GM23338 (cell line): ENCODE data around the gene FGF4. TPM values are rescaled to one million over a fixed set of nuclear protein-coding genes. Genes with fewer than 3 reads are reported as not detected.

Experiments used
- ATAC-seq: fragments of 200-7000 bp; cut with Tn5 transposase; 3 replicates; pipeline ENCODE4 v1.9.1; 2020
- DNase-seq: peaks from one replicate; pipeline ENCODE4 v3.0.0-alpha.2; 2015; ENCODE audit warnings: low spot score
- H2AFZ ChIP-seq: fragments of 200-600 bp; sonication (generic); 2 replicates; pipeline ENCODE4 v1.8.0; 2016; ENCODE audit warnings: antibody characterized with exemption, mild to moderate bottlenecking, moderate library complexity
- H3F3A ChIP-seq: fragments of 200-600 bp; sonication (generic); replicated peaks from 2 replicates; pipeline ENCODE4 v1.8.0; 2017; ENCODE audit warnings: antibody characterized with exemption, mixed run types, low read depth
- H3K27ac ChIP-seq: fragments of 200-600 bp; sonication (generic); 2 replicates; pipeline ENCODE4 v1.6.1; 2016; ENCODE audit warnings: low read depth
- H3K27me3 ChIP-seq: fragments of 200-600 bp; sonication (generic); 2 replicates; pipeline ENCODE4 v1.8.0; 2016; ENCODE audit warnings: mild to moderate bottlenecking, mixed run types, moderate library complexity; ENCODE audit not compliant: insufficient read depth
- H3K36me3 ChIP-seq: fragments of 200-600 bp; sonication (generic); 2 replicates; pipeline ENCODE4 v1.8.0; 2016; ENCODE audit warnings: mild to moderate bottlenecking; ENCODE audit not compliant: insufficient read depth
- H3K4me1 ChIP-seq: fragments of 200-600 bp; sonication (generic); 2 replicates; pipeline ENCODE4 v1.8.0; 2016; ENCODE audit warnings: mild to moderate bottlenecking, moderate library complexity; ENCODE audit not compliant: insufficient read depth
- H3K4me2 ChIP-seq: fragments of 200-600 bp; sonication (generic); 2 replicates; pipeline ENCODE4 v1.7.1; 2017; ENCODE audit warnings: mixed run types
- H3K4me3 ChIP-seq: fragments of 200-600 bp; sonication (generic); 2 replicates; pipeline ENCODE4 v1.6.1; 2016; ENCODE audit warnings: mixed run types
- H3K79me2 ChIP-seq: fragments of 200-600 bp; sonication (generic); replicated peaks from 2 replicates; pipeline ENCODE4 v1.8.0; 2017; ENCODE audit warnings: mild to moderate bottlenecking; ENCODE audit not compliant: insufficient read depth
- H3K9me2 ChIP-seq: fragments of 200-600 bp; sonication (generic); 2 replicates; pipeline ENCODE4 v1.8.0; 2017; ENCODE audit not compliant: insufficient read depth
- H4K20me1 ChIP-seq: fragments of 200-600 bp; sonication (generic); replicated peaks from 2 replicates; pipeline ENCODE4 v1.8.0; 2017; ENCODE audit warnings: mild to moderate bottlenecking; ENCODE audit not compliant: insufficient read depth
- H3K27ac Mint-ChIP-seq: 2 replicates; pipeline ENCODE4 v1.8.0; 2020; ENCODE audit warnings: inconsistent platforms, mild to moderate bottlenecking, moderate library complexity, mixed read lengths
- H3K27me3 Mint-ChIP-seq: 3 replicates; pipeline ENCODE4 v1.8.0; 2022; ENCODE audit warnings: low read depth, mild to moderate bottlenecking, moderate library complexity, mixed read lengths, inconsistent platforms; ENCODE audit not compliant: insufficient read depth, poor library complexity
- H3K36me3 Mint-ChIP-seq: 3 replicates; pipeline ENCODE4 v1.8.0; 2021; ENCODE audit warnings: low read depth, mild to moderate bottlenecking, inconsistent platforms, moderate library complexity, mixed read lengths
- H3K4me1 Mint-ChIP-seq: 3 replicates; pipeline ENCODE4 v1.8.0; 2020; ENCODE audit warnings: mild to moderate bottlenecking, inconsistent platforms, mixed read lengths
- H3K4me3 Mint-ChIP-seq: 3 replicates; pipeline ENCODE4 v1.8.0; 2021; ENCODE audit warnings: moderate library complexity, mild to moderate bottlenecking, inconsistent platforms, mixed read lengths
- H3K9me3 Mint-ChIP-seq: 3 replicates; pipeline ENCODE4 v1.8.0; 2020; ENCODE audit warnings: moderate library complexity, mild to moderate bottlenecking, inconsistent platforms, mixed read lengths
- CREB1 ChIP-seq: fragments of 250-450 bp; sonication (Bioruptor Pico); IDR thresholded peaks from 2 replicates; pipeline ENCODE4 v1.5.0; 2020; ENCODE audit warnings: low read depth, mild to moderate bottlenecking, moderate library complexity
- ETS1 ChIP-seq: IDR thresholded peaks from 2 replicates; pipeline ENCODE4 v1.6.1; 2016; ENCODE audit warnings: antibody characterized with exemption
- EZH2 ChIP-seq: fragments of 200-600 bp; sonication (generic); IDR thresholded peaks from one replicate; pipeline ENCODE4 v1.8.0; 2017; ENCODE audit warnings: antibody characterized with exemption, mild to moderate bottlenecking, low read depth; ENCODE audit not compliant: unreplicated experiment
- EZH2phosphoT487 ChIP-seq: fragments of 200-600 bp; sonication (generic); IDR thresholded peaks from one replicate; pipeline ENCODE4 v1.8.1; 2018; ENCODE audit warnings: antibody characterized with exemption; ENCODE audit not compliant: unreplicated experiment
- JUNB ChIP-seq: IDR thresholded peaks from one replicate; pipeline ENCODE4 v1.6.1; 2016; ENCODE audit warnings: antibody characterized with exemption; ENCODE audit not compliant: unreplicated experiment
- POLR2AphosphoS5 ChIP-seq: IDR thresholded peaks from 2 replicates; pipeline ENCODE4 v1.6.1; 2016; ENCODE audit warnings: antibody characterized with exemption, low read depth
- REST ChIP-seq: IDR thresholded peaks from one replicate; pipeline ENCODE4 v1.6.1; 2018; ENCODE audit warnings: antibody characterized with exemption; ENCODE audit not compliant: unreplicated experiment
- STAT1 ChIP-seq: IDR thresholded peaks from one replicate; pipeline ENCODE4 v1.6.1; 2016; ENCODE audit warnings: antibody characterized with exemption; ENCODE audit not compliant: unreplicated experiment
- ZNF114 ChIP-seq: fragments of 250-450 bp; sonication (Bioruptor Pico); IDR thresholded peaks from 2 replicates; pipeline ENCODE4 v1.5.0; 2020; ENCODE audit warnings: mild to moderate bottlenecking, moderate library complexity
- ZNF331 ChIP-seq: fragments of 250-450 bp; sonication (Bioruptor Pico); IDR thresholded peaks from 2 replicates; pipeline ENCODE4 v1.5.0; 2020; ENCODE audit warnings: low read depth, mild to moderate bottlenecking, moderate library complexity
- polyA plus RNA-seq: library from polyadenylated mRNA; unstranded; fragments of >200 nt; fragmentation: Nextera tagmentation; extraction: Ambion mirVana; gene quantifications from 2 replicates; pipeline ENCODE4 v1.2.1, GENCODE V29; 2016
- total RNA-seq: library from RNA; depleted of rRNA; stranded (reverse); fragments of >200 nt; shearing (Covaris generic); gene quantifications from 2 replicates; pipeline ENCODE4 v1.2.3, GENCODE V29; 2014
- TF ChIP-seq, protein P1 (sequence below): fragments of 250-450 bp; sonication (Bioruptor Pico); IDR thresholded peaks from 2 replicates; pipeline ENCODE4 v1.5.0; 2020; ENCODE audit warnings: mild to moderate bottlenecking, moderate library complexity

Gene FGF4
- total and polyA plus RNA-seq, 2 experiments from 2014 or later = 4.8 to 13.1 TPM

GRCh38 chr11:69822676-69823494, 47.7 kb upstream of the FGF4 start:
- Histone ChIP-seq H3K27ac (no peak overlapping the region), H3K79me2 (no peaks in the 10 kb centered on the region), H3K4me2 (no peak overlapping the region), H2AFZ (no peak overlapping the region), H3F3A (no peaks in the 10 kb centered on the region), H3K27me3 (peaks cover 45% of the 10 kb centered on the region), H3K4me3 (no peak overlapping the region), H3K9me2 (no peaks in the 10 kb centered on the region), H4K20me1 (no peaks in the 10 kb centered on the region), H3K36me3 (no peaks in the 10 kb centered on the region), H3K4me1 (no peaks in the 10 kb centered on the region; the same call in 1 of the 2 replicates)
- no peak for DNase-seq
- Mint-ChIP-seq H3K36me3 (no peaks in the 10 kb centered on the region; the same call in 2 of the 3 replicates), H3K9me3 (no peaks in the 10 kb centered on the region; the same call in 2 of the 3 replicates), H3K27ac (no peak overlapping the region), H3K4me3 (no peak overlapping the region), H3K27me3 (peaks cover 50% of the 10 kb centered on the region), H3K4me1 (peaks cover 4% of the 10 kb centered on the region)
- ATAC-seq = no peak
- TF ChIP-seq EZH2 = no peak
- no peak for TF ChIP-seq STAT1
- TF ChIP-seq, protein P1, sequence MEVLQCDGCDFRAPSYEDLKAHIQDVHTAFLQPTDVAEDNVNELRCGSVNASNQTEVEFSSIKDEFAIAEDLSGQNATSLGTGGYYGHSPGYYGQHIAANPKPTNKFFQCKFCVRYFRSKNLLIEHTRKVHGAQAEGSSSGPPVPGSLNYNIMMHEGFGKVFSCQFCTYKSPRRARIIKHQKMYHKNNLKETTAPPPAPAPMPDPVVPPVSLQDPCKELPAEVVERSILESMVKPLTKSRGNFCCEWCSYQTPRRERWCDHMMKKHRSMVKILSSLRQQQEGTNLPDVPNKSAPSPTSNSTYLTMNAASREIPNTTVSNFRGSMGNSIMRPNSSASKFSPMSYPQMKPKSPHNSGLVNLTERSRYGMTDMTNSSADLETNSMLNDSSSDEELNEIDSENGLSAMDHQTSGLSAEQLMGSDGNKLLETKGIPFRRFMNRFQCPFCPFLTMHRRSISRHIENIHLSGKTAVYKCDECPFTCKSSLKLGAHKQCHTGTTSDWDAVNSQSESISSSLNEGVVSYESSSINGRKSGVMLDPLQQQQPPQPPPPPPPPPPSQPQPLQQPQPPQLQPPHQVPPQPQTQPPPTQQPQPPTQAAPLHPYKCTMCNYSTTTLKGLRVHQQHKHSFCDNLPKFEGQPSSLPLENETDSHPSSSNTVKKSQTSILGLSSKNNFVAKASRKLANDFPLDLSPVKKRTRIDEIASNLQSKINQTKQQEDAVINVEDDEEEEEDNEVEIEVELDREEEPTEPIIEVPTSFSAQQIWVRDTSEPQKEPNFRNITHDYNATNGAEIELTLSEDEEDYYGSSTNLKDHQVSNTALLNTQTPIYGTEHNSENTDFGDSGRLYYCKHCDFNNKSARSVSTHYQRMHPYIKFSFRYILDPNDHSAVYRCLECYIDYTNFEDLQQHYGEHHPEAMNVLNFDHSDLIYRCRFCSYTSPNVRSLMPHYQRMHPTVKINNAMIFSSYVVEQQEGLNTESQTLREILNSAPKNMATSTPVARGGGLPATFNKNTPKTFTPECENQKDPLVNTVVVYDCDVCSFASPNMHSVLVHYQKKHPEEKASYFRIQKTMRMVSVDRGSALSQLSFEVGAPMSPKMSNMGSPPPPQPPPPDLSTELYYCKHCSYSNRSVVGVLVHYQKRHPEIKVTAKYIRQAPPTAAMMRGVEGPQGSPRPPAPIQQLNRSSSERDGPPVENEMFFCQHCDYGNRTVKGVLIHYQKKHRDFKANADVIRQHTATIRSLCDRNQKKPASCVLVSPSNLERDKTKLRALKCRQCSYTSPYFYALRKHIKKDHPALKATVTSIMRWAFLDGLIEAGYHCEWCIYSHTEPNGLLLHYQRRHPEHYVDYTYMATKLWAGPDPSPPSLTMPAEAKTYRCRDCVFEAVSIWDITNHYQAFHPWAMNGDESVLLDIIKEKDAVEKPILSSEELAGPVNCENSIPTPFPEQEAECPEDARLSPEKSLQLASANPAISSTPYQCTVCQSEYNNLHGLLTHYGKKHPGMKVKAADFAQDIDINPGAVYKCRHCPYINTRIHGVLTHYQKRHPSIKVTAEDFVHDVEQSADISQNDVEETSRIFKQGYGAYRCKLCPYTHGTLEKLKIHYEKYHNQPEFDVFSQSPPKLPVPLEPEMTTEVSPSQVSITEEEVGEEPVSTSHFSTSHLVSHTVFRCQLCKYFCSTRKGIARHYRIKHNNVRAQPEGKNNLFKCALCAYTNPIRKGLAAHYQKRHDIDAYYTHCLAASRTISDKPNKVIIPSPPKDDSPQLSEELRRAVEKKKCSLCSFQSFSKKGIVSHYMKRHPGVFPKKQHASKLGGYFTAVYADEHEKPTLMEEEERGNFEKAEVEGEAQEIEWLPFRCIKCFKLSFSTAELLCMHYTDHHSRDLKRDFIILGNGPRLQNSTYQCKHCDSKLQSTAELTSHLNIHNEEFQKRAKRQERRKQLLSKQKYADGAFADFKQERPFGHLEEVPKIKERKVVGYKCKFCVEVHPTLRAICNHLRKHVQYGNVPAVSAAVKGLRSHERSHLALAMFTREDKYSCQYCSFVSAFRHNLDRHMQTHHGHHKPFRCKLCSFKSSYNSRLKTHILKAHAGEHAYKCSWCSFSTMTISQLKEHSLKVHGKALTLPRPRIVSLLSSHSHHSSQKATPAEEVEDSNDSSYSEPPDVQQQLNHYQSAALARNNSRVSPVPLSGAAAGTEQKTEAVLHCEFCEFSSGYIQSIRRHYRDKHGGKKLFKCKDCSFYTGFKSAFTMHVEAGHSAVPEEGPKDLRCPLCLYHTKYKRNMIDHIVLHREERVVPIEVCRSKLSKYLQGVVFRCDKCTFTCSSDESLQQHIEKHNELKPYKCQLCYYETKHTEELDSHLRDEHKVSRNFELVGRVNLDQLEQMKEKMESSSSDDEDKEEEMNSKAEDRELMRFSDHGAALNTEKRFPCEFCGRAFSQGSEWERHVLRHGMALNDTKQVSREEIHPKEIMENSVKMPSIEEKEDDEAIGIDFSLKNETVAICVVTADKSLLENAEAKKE (CRISPR knock-in tag) = no peak
- TF ChIP-seq JUNB = no peak
- no peak for TF ChIP-seq REST
- no peak for TF ChIP-seq CREB1
- TF ChIP-seq ZNF331 (CRISPR knock-in tag) = no peak
- no peak for TF ChIP-seq EZH2phosphoT487
- no peak for TF ChIP-seq POLR2AphosphoS5
- TF ChIP-seq ZNF114 (CRISPR knock-in tag) = no peak
- TF ChIP-seq ETS1 = no peak
